HG03045 (cell line): ENCODE data around the gene C19orf85.
A peak's percentile ranks its signal among the peaks of the same experiment; 100 is the strongest.

Source experiments
- ATAC-seq: cut with Tn5 transposase; IDR thresholded peaks from one replicate; pipeline ENCODE4 v1.9.1; 2021; ENCODE audit warnings: mild to moderate bottlenecking, moderate library complexity; ENCODE audit not compliant: unreplicated experiment

C19orf85 gene

GRCh38 chr19:55478364-55478763, 13.8 kb upstream of the C19orf85 start:
- ATAC-seq: no peak

- ATAC-seq: no peak
These were observed 13.4 kb upstream of the C19orf85 start for GRCh38 chr19:55477905-55478304.

- peak; percentile 86 for ATAC-seq
These were observed 11.7 kb upstream of the C19orf85 start, which contains the start of gene ZNF628 for GRCh38 chr19:55476100-55476775. ZNF628 (plus strand) TSS chr19:55476617; CDS start chr19:55479911, 3,294 bp downstream.

GRCh38 chr19:55474269-55475265, 10.0 kb upstream of the C19orf85 start:
- no peak for ATAC-seq

- no peak for ATAC-seq
These were observed 8.9 kb upstream of the C19orf85 start for GRCh38 chr19:55473225-55474012.

- ATAC-seq: no peak
These were observed 7.9 kb upstream of the C19orf85 start for GRCh38 chr19:55472463-55472862.

- no peak for ATAC-seq
These were observed 6.7 kb upstream of the C19orf85 start for GRCh38 chr19:55471266-55471665.

GRCh38 chr19:55468054-55468393, 3.5 kb upstream of the C19orf85 start:
- no peak for ATAC-seq

GRCh38 chr19:55467236-55468053, 2.9 kb upstream of the C19orf85 start:
- ATAC-seq: peak; percentile 66

- no peak for ATAC-seq
These were observed 1.7 kb upstream of the C19orf85 start for GRCh38 chr19:55466241-55466614.

- ATAC-seq: no peak
These were observed 1.1 kb upstream of the C19orf85 start for GRCh38 chr19:55465460-55466240.

- ATAC-seq: no peak
These were observed 401 bp downstream of the C19orf85 start for GRCh38 chr19:55464039-55464661.

GRCh38 chr19:55463583-55464031, 944 bp downstream of the C19orf85 start:
- ATAC-seq: no peak

GRCh38 chr19:55462722-55463121, 1.8 kb downstream of the C19orf85 start:
- ATAC-seq: no peak

GRCh38 chr19:55461974-55462626, 2.5 kb downstream of the C19orf85 start:
- no peak for ATAC-seq

- peak; percentile 94 for ATAC-seq
These were observed 3.1 kb downstream of the C19orf85 start, which contains the start of gene ISOC2 for GRCh38 chr19:55461259-55461973. ISOC2 (minus strand) TSS chr19:55461642; CDS start chr19:55456486, 5,156 bp downstream.

- no peak for ATAC-seq
These were observed 3.8 kb downstream of the C19orf85 start for GRCh38 chr19:55460670-55461258.
